DND-41 (cell line): ENCODE results near the gene CRYGS.
"Not testable (repeated sequence)": the region's sequence is repeated elsewhere in the genome, so short reads cannot be mapped to it uniquely, and the experiment has no call there.

ENCODE experiments used
- ATAC-seq: fragments of 200-7000 bp; cut with Tn5 transposase; 3 replicates; pipeline ENCODE4 v1.9.1; 2021; ENCODE audit warnings: low read depth; ENCODE audit not compliant: insufficient read depth
- DNase-seq: peaks from one replicate; pipeline ENCODE4 v3.0.0-alpha.2; 2020
- H2AFZ ChIP-seq: 2 replicates; pipeline ENCODE4 v1.6.0; 2012; ENCODE audit warnings: low read depth, low read length
- H3K27ac ChIP-seq: 2 replicates; pipeline ENCODE4 v1.5.1; 2012; ENCODE audit warnings: low read length, inconsistent platforms
- H3K27me3 ChIP-seq: fragments of 200-600 bp; sonication (generic); 2 replicates; pipeline ENCODE4 v1.6.0; 2012; ENCODE audit warnings: low read length, mild to moderate bottlenecking, inconsistent platforms; ENCODE audit not compliant: insufficient read depth, poor library complexity
- H3K36me3 ChIP-seq: 2 replicates; pipeline ENCODE4 v1.5.1; 2012; ENCODE audit warnings: low read length, inconsistent platforms; ENCODE audit not compliant: insufficient read depth
- H3K4me1 ChIP-seq: 2 replicates; pipeline ENCODE4 v1.5.1; 2012; ENCODE audit warnings: mild to moderate bottlenecking, low read length; ENCODE audit not compliant: insufficient read depth
- H3K4me2 ChIP-seq: 2 replicates; pipeline ENCODE4 v1.6.0; 2012; ENCODE audit warnings: mild to moderate bottlenecking, moderate library complexity, low read length, inconsistent platforms; ENCODE audit not compliant: insufficient read depth
- H3K4me3 ChIP-seq, 2 experiments: fragments of 200-600 bp in 1 of 2; shearing (Covaris generic) in 1 of 2; 2 replicates each; pipeline ENCODE4 v1.5.1; 2012 to 2016; ENCODE audit warnings: inconsistent platforms in 2 of 2, low read length in 2 of 2, mild to moderate bottlenecking in 2 of 2, low read depth in 1 of 2, moderate library complexity in 1 of 2
- H3K79me2 ChIP-seq: 2 replicates; pipeline ENCODE4 v1.6.0; 2012; ENCODE audit warnings: low read length, inconsistent platforms; ENCODE audit not compliant: insufficient read depth
- H3K9ac ChIP-seq: 2 replicates; pipeline ENCODE4 v1.6.0; 2012; ENCODE audit warnings: low read depth, mild to moderate bottlenecking, inconsistent platforms, low read length, moderate library complexity
- H3K9me3 ChIP-seq: 2 replicates; pipeline ENCODE4 v1.5.1; 2012; ENCODE audit warnings: low read length, moderate library complexity, mild to moderate bottlenecking, inconsistent platforms; ENCODE audit not compliant: insufficient read depth, severe bottlenecking
- H4K20me1 ChIP-seq: 2 replicates; pipeline ENCODE4 v1.6.0; 2012; ENCODE audit warnings: low read length; ENCODE audit not compliant: insufficient read depth
- CTCF ChIP-seq: IDR thresholded peaks from 2 replicates; pipeline ENCODE4 v1.5.1; 2012; ENCODE audit warnings: borderline replicate concordance, low read length, moderate library complexity, mild to moderate bottlenecking; ENCODE audit not compliant: poor library complexity, severe bottlenecking; ENCODE audit errors: extremely low read depth
- EZH2 ChIP-seq: IDR thresholded peaks from 3 replicates; pipeline ENCODE4 v1.6.1; 2012; ENCODE audit warnings: borderline replicate concordance, low read depth, mild to moderate bottlenecking, moderate library complexity, low read length, inconsistent platforms; ENCODE audit not compliant: severe bottlenecking

The CRYGS gene

GRCh38 chr3:186588632-186589031 is 44.5 kb upstream of the CRYGS start:
- H3K4me2 ChIP-seq = no peak overlapping the region
- no peaks in the 10 kb centered on the region for H3K27me3 ChIP-seq
- no peaks in the 10 kb centered on the region for H3K9me3 ChIP-seq
- no peak overlapping the region for H2AFZ ChIP-seq
- H3K4me1 ChIP-seq = no peaks in the 10 kb centered on the region
- no peak overlapping the region for H3K4me3 ChIP-seq
- no peaks in the 10 kb centered on the region for H3K79me2 ChIP-seq
- peaks cover 26% of the 10 kb centered on the region for H3K36me3 ChIP-seq
- no peak for TF ChIP-seq EZH2
- TF ChIP-seq CTCF = no peak
- no peak for DNase-seq
- no peak overlapping the region for H3K27ac ChIP-seq
- no peaks in the 10 kb centered on the region for H4K20me1 ChIP-seq
- no peak overlapping the region for H3K9ac ChIP-seq
- ATAC-seq = no peak

GRCh38 chr3:186587183-186587582 is 43.0 kb upstream of the CRYGS start:
- H3K79me2 ChIP-seq = no peaks in the 10 kb centered on the region
- H3K9ac ChIP-seq = no peak overlapping the region
- H3K4me3 ChIP-seq = no peak overlapping the region
- H3K27me3 ChIP-seq = no peaks in the 10 kb centered on the region
- H3K36me3 ChIP-seq = peaks cover 40% of the 10 kb centered on the region
- H3K27ac ChIP-seq = no peak overlapping the region
- no peaks in the 10 kb centered on the region for H3K4me1 ChIP-seq
- no peak overlapping the region for H2AFZ ChIP-seq
- no peak for TF ChIP-seq CTCF
- TF ChIP-seq EZH2 = no peak
- no peaks in the 10 kb centered on the region for H4K20me1 ChIP-seq
- no peak overlapping the region for H3K4me2 ChIP-seq
- ATAC-seq = no peak
- H3K9me3 ChIP-seq = no peaks in the 10 kb centered on the region
- no peak for DNase-seq

- peaks cover 48% of the 10 kb centered on the region for H3K36me3 ChIP-seq
- H3K9ac ChIP-seq, H3K4me2 ChIP-seq, H4K20me1 ChIP-seq, DNase-seq, ATAC-seq, H3K4me1 ChIP-seq, H3K4me3 ChIP-seq, H3K79me2 ChIP-seq, H3K27ac ChIP-seq, H2AFZ ChIP-seq, H3K9me3 ChIP-seq, H3K27me3 ChIP-seq: not testable (repeated sequence)
Observed at GRCh38 chr3:186586245-186586644, 42.1 kb upstream of the CRYGS start.

GRCh38 chr3:186583831-186584230 is 39.7 kb upstream of the CRYGS start:
- Histone ChIP-seq H2AFZ (no peak overlapping the region), H3K9ac (no peak overlapping the region), H3K4me3 (no peak overlapping the region), H3K9me3 (no peaks in the 10 kb centered on the region), H3K27me3 (no peaks in the 10 kb centered on the region), H3K4me2 (no peak overlapping the region), H3K27ac (no peak overlapping the region), H4K20me1 (no peaks in the 10 kb centered on the region), H3K36me3 (peaks cover 70% of the 10 kb centered on the region), H3K4me1 (no peaks in the 10 kb centered on the region), H3K79me2 (no peaks in the 10 kb centered on the region)
- ATAC-seq (no peak), DNase-seq (no peak)
- TF ChIP-seq CTCF = no peak
- no peak for TF ChIP-seq EZH2
